Measurements from ENCODE around the gene VWA5B2. TPM values are rescaled to one million over a fixed set of nuclear protein-coding genes. Genes with fewer than 3 reads are reported as not detected.

Gene VWA5B2
- 0.05 and 0.06 TPM in 2 replicates for total RNA-seq

DNA sequence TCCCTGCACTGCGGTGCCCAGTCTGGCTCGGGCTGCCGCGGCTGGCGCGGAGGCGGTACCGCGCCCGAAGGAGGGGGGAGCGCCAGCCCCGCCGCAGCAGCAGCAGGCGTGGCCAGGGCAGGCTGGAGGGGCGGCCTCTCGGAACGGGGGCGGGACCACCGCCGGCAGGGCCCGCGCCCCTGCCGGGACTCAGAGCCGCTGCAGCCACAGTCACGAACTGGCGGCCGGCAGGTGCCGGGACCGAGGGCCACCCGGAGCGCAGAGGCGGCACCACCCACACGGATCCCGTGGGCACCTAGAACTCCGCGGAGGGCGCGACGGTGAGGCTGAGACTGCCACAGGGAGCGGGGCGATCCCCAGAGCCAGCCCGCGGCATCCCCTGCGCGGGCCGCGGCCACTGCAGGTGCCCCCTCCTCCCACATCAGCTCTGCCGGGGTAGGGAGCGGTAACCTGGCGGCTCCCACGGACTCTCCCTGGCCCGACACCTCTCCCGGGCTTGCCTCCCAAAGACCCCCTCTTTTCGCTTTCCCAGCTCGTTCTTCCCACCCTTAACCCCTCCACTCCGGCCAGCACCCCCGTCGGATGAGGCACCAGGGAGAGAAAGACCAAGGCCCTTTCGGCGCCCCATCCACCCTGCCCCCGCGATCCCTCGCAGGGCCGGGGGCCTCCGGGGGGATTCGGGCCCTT, at the start of gene VWA5B2:
Gene VWA5B2 (plus strand): TSS at position 192 of the 687 bp plus-strand sequence. CDS start 944 bp downstream, outside the sequence.

DNA sequence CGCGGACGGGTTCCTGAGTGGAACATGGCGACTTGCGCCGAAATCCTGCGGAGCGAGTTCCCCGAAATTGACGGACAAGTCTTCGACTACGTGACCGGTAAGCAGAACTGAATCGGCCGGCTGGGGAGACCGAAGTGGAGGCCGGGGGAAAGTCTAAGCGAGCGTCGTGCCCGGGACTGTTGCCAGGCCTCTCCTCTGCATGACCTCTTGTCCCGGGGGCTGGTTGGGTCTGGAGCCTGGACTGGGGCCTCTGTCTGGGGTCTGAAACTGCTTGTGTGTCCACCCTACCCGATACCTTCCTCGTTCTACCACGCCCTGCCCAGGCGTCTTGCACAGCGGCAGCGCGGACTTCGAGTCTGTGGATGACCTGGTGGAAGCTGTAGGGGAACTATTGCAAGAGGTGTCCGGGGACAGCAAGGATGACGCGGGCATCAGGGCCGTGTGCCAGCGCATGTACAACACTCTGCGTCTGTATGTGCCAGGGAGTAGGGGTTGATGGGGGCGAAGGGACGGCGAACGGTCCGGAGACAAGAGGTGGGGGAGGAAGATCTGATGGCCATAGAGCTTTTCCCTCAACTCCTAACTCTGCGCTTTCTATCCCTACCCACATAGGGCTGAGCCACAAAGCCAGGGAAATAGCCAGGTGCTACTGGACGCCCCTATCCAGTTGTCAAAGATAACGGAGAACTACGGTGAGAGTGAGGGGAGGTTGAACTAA, 43.0 kb upstream of the VWA5B2 start, which contains the start of gene ABCF3:
Gene ABCF3 (plus strand): TSS at position 16 of the 718 bp plus-strand sequence. CDS start 9 bp downstream, at position 25.

DNA sequence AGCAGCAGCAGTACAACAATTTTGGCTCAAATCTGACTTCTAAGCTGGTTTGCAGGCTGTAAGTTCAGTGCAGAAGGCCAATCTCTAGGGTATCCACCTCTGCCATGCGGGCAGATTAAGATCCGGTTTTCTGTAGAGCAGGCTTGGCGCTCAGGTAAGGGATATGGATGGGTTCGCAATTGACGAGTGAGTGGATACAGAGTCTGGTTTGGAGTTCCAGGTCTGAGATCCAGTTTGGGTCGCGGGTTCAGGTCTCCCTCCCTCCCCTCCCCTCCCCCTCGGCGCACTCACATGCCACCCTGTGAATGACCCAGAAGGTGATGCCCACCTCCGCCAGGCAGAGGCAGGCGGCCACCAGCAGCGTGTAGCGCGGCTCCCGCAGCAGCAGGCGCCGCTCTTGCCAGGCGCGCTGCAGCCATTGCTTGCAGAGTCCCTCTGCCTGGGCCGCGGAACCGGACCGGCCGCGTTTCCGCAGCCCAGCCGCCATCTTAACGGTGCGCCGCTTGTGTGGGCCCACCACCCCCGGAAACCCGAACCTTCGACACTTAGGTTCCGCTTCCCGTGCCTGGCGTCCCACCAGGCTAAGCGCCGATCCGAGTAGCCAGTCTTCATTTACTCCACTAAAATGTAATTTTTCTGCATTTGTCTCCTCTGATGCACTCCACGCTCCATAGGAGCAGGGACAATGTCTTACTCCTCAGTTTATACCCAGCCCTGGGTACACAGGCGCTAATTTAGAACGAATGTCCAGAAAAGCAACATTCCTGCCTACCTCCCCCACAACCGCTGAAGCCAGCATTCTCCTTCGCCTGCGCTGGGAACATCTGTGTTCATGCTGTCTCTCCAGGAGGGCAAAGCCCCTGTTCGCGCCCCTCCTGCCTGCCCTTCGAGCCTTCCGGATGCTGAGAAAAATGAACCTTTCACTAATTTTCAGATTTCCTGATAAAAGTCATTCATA, 19.3 kb downstream of the VWA5B2 start, which contains the start of gene ALG3:
Gene ALG3 (minus strand): TSS at position 509 of the 958 bp plus-strand sequence. CDS start 22 bp downstream, at position 487.

DNA sequence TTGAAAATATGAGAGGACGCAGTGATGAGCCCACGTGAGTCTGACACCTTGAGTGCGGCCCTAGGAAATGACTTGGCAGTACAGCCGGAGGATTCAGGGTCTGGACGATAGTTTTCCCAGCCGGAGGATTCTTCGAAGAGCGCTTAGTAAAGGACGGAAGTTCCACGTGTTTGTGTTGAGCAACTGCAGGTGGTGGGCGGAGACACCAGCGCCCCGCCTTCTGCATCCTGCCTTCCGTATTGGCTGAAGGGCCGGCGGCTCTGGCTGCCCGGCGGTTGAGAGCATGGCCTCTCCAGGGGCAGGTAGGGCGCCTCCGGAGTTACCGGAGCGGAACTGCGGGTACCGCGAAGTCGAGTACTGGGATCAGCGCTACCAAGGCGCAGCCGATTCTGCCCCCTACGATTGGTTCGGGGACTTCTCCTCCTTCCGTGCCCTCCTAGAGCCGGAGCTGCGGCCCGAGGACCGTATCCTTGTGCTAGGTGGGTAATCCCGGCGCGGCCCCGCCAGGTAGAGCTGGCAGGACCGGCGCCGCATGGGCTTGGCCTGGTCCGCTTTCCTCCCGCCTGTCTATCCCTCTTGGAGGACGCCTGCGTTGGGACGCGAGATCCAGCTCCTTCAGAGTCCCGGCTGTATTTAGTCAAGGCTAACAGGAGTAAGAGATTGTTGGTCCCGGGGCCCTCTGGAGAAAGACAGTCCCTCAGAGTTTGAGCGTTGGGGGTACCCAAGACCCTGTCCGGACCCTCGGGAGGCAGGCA, 20.2 kb downstream of the VWA5B2 start, which contains the start of gene EEF1AKMT4:
Gene EEF1AKMT4 (plus strand): TSS at position 261 of the 755 bp plus-strand sequence. CDS start 23 bp downstream, at position 284.

DNA sequence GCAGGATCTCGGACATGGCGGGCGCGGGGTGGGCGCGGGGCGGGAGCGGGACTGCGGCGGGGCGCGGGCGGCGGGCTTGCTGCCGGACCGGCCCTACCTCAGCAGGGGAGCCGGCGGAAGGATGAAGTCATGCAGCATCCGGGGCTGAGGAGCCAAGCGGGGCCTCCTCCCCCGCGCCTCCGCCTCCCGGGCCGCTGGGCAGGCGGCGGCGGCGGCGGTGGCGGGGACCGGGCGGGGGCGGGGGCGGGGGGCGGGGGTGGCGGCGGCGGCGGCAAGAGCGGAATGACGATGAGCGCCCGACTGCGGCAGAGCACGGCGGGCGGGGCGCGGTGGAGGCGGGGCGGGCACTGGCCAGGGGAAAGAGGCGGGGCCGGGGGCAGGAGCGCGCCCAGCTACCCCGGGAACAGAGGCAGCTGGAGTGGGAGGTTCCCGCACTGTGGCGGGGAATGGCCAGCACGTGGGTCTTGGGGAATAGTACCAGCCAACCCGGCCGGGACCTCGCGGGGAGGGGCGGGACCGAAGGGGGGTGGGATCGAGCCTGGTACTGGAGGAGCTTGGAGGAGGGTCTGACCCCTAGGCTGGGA, 32.0 kb downstream of the VWA5B2 start, which contains the start of gene CAMK2N2:
Gene CAMK2N2 (minus strand): TSS at position 284 of the 584 bp plus-strand sequence. CDS start 268 bp downstream, at position 16.

DNA sequence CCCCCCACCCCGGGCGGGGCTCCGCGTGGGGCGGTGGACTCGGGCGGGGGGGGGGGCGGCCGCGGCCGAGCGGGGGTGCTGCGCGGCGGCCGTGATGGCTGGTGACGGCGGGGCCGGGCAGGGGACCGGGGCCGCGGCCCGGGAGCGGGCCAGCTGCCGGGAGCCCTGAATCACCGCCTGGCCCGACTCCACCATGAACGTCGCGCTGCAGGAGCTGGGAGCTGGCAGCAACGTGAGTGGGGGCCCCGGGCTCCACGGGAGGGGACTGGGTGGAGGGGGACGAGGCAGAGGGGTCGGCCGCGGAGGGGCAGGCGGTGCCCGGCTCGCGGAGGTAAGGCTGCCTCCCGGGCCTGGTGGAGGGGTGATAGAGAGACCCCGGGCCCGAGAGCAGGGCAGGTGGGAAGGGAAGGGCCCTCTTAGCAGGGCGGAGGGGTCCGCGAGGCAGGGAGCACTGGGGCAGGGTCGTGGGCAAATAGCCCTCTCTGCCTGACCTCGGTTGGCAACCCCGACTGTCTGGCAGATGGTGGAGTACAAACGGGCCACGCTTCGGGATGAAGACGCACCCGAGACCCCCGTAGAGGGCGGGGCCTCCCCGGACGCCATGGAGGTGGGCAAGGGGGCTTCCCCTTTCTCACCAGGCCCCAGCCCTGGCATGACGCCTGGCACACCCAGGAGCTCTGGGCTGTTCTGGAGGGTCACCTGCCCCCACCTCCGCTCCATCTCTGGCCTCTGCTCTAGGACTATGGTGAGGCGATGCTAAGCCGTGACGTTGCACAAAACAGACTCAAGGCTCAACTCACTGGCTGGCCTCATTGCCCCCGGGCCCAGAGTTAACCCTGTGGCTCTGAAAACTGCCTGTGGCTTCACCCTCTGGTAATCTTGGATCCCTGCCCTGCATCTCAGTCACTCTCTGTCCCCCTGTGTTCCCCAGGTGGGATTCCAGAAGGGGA, 46.9 kb downstream of the VWA5B2 start, which contains the start of gene ECE2:
Gene ECE2 (plus strand): TSS at position 62 of the 950 bp plus-strand sequence. CDS start 132 bp downstream, at position 194.

Other genes with a start within 250 kb of the VWA5B2 start
- gene ABCC5, start 211.7 kb upstream of the VWA5B2 start, total RNA-seq = 9.8 and 11.0 TPM in 2 replicates
- gene HTR3D, start 197.8 kb upstream of the VWA5B2 start, total RNA-seq = not detected in 2 replicates
- gene HTR3C, start 176.5 kb upstream of the VWA5B2 start, total RNA-seq = not detected in 2 replicates
- not detected in 2 replicates for gene HTR3E, start 132.5 kb upstream of the VWA5B2 start, total RNA-seq
- gene EIF2B5, start 94.2 kb upstream of the VWA5B2 start, total RNA-seq = 13.9 and 15.5 TPM in 2 replicates
- gene DVL3, start 74.2 kb upstream of the VWA5B2 start, total RNA-seq = 39.9 and 56.8 TPM in 2 replicates
- gene AP2M1, start 54.7 kb upstream of the VWA5B2 start, total RNA-seq = 247 and 299 TPM in 2 replicates
- 35.8 and 43.3 TPM in 2 replicates for gene ABCF3, start 43.4 kb upstream of the VWA5B2 start, total RNA-seq
- gene ALG3, start 19.4 kb downstream of the VWA5B2 start, total RNA-seq = 71.8 and 73.8 TPM in 2 replicates
- gene EEF1AKMT4, start 20.1 kb downstream of the VWA5B2 start, total RNA-seq = 4.3 and 5.9 TPM in 2 replicates
- not detected in 2 replicates for gene CAMK2N2, start 32.0 kb downstream of the VWA5B2 start, total RNA-seq
- gene ECE2, start 46.4 kb downstream of the VWA5B2 start, total RNA-seq = 0.12 TPM in 1 of 2 replicates, not detected in the other
- 172 and 183 TPM in 2 replicates for gene PSMD2, start 69.7 kb downstream of the VWA5B2 start, total RNA-seq
- 253 and 283 TPM in 2 replicates for gene EIF4G1, start 85.0 kb downstream of the VWA5B2 start, total RNA-seq
- 16.7 and 17.4 TPM in 2 replicates for gene FAM131A, start 108.0 kb downstream of the VWA5B2 start, total RNA-seq
- gene CLCN2, start 132.0 kb downstream of the VWA5B2 start, total RNA-seq = 2.5 and 3.0 TPM in 2 replicates
- gene POLR2H, start 132.1 kb downstream of the VWA5B2 start, total RNA-seq = 73.9 and 86.3 TPM in 2 replicates
- 0.19 TPM in 1 of 2 replicates, not detected in the other for gene THPO, start 148.6 kb downstream of the VWA5B2 start, total RNA-seq
- gene CHRD, start 150.5 kb downstream of the VWA5B2 start, total RNA-seq = 1.0 and 2.2 TPM in 2 replicates

Measured in cardiac ventricle fibroblast (primary cell).